ENCODE results near the gene FAM180A. TPM values are rescaled to one million over a fixed set of nuclear protein-coding genes. Genes with fewer than 3 reads are reported as not detected.

The FAM180A gene
- total and polyA plus RNA-seq, 4 donors: 0.19 to 10.5 (median 5.6) TPM

DNA sequence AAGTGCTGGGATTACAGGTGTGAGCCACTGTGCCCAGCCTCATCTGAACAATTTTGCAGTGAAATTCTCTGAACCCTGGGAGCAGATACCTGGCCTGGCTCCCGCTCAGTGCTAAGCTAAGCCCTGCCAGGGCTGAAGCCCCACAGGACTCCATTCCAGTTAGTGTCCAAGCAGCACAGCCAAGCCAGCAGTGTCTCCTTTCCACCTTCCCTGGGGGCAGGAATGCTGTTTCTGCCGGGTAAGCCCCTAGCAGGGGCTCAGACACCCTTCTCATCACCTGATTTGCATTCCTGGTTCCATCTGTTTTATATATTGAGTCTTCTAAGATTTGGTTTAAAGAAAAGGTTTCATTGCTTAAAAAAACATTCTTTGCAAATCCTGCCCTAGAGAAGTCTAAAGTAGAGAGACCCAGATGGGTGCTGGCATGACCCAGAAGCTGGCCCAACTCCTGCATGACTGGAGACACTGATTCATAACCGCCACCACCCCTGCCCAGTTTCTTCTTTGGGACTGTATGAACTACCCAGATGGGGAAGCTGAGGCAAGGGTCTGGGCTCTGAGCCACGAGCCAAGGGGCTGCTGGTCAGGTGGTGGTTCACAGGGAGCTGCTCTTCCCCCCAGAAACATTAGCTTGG, 34.7 kb downstream of the FAM180A start:
- Histone ChIP-seq H3K27ac (ENCODE audit: low read depth in 1 of 2, low read length in 2 of 2) (no peak overlapping the region), H3K4me3 (ENCODE audit: low read depth in 1 of 3, low read length in 3 of 3) (no peak overlapping the region), H3K4me1 (ENCODE audit: control insufficient read depth in 4 of 4, insufficient read depth in 4 of 4, low read length in 3 of 4) (no peaks in the 10 kb centered on the region), H3K9ac (ENCODE audit: low read depth in 1 of 2, low read length in 2 of 2) (no peak overlapping the region), H3K9me3 (ENCODE audit: control insufficient read depth in 4 of 4, low read length in 3 of 4) (no peaks in the 10 kb centered on the region), H3K36me3 (ENCODE audit: control insufficient read depth in 4 of 4, insufficient read depth in 3 of 4, low read depth in 1 of 4, low read length in 3 of 4) (no peaks in the 10 kb centered on the region), H3K27me3 (ENCODE audit: control insufficient read depth in 4 of 4, insufficient read depth in 4 of 4, low read length in 3 of 4) (no peaks in the 10 kb centered on the region)
- WGBS: 80% methylated on average over 4 of the region's 4 CpGs
- no peak for DNase-seq (ENCODE audit: low spot score)
- TF ChIP-seq NR2F2 (IDR thresholded peaks at IDR 0.05): no peak
- TF ChIP-seq EGR1 (IDR thresholded peaks at IDR 0.05; ENCODE audit: low read depth in 2 of 2): no peak
- no peak for TF ChIP-seq HNF4G (IDR thresholded peaks at IDR 0.05)
- no peak for TF ChIP-seq HNF4A (conservative IDR thresholded peaks at IDR 0.05)
- TF ChIP-seq, protein P1, sequence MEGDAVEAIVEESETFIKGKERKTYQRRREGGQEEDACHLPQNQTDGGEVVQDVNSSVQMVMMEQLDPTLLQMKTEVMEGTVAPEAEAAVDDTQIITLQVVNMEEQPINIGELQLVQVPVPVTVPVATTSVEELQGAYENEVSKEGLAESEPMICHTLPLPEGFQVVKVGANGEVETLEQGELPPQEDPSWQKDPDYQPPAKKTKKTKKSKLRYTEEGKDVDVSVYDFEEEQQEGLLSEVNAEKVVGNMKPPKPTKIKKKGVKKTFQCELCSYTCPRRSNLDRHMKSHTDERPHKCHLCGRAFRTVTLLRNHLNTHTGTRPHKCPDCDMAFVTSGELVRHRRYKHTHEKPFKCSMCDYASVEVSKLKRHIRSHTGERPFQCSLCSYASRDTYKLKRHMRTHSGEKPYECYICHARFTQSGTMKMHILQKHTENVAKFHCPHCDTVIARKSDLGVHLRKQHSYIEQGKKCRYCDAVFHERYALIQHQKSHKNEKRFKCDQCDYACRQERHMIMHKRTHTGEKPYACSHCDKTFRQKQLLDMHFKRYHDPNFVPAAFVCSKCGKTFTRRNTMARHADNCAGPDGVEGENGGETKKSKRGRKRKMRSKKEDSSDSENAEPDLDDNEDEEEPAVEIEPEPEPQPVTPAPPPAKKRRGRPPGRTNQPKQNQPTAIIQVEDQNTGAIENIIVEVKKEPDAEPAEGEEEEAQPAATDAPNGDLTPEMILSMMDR (IDR thresholded peaks at IDR 0.05; ENCODE audit: low read depth, low read length, missing input control): no peak
- no peak for TF ChIP-seq RXRA (IDR thresholded peaks at IDR 0.05)
- no peak for TF ChIP-seq TAF1 (conservative IDR thresholded peaks at IDR 0.05)
- no peak for TF ChIP-seq JUND (IDR thresholded peaks at IDR 0.05)
- no peak for TF ChIP-seq FOXA2 (IDR thresholded peaks at IDR 0.05)
- TF ChIP-seq YY1 (IDR thresholded peaks at IDR 0.05): no peak
- no peak for TF ChIP-seq GABPA (IDR thresholded peaks at IDR 0.05 in 1 of 2, conservative IDR thresholded peaks at IDR 0.05 in 1 of 2)
- TF ChIP-seq, protein P2, sequence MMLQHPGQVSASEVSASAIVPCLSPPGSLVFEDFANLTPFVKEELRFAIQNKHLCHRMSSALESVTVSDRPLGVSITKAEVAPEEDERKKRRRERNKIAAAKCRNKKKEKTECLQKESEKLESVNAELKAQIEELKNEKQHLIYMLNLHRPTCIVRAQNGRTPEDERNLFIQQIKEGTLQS (IDR thresholded peaks at IDR 0.05): no peak
- TF ChIP-seq FOXA1 (IDR thresholded peaks at IDR 0.05): no peak

DNA sequence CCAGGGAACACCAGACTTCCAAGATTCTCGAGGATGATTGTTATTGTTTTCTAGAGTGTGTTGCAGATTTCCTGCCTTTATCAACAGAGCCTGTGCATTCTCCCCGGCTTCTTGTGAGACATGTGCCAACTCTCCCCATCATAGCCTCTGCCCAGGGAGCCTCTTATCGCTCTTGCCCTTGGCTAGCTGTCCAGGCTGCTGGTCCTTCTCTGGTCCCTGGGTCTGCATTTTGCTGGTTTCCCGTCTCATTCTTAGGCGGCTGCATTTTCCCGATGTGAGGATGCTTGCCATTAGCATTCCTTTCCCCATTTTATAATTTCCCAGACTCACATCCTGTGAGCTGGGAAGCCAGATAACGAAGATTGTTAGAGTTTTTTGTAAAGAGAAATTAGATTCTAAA, 35.8 kb downstream of the FAM180A start:
- no peaks in the 10 kb centered on the region for H3K4me1 ChIP-seq (ENCODE audit: control insufficient read depth in 4 of 4, insufficient read depth in 4 of 4, low read length in 3 of 4)
- DNase-seq (ENCODE audit: low spot score): no peak
- peak overlapping the region in 1 of 2 donors; percentile 22 for H3K27ac ChIP-seq (ENCODE audit: low read depth in 1 of 2, low read length in 2 of 2)
- no peak overlapping the region for H3K4me3 ChIP-seq (ENCODE audit: low read depth in 1 of 3, low read length in 3 of 3)
- WGBS: 59% methylated on average over 7 of the region's 7 CpGs
- TF ChIP-seq NR2F2 (IDR thresholded peaks at IDR 0.05): no peak
- TF ChIP-seq, protein P3, sequence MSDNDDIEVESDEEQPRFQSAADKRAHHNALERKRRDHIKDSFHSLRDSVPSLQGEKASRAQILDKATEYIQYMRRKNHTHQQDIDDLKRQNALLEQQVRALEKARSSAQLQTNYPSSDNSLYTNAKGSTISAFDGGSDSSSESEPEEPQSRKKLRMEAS (IDR thresholded peaks at IDR 0.05): no peak
- TF ChIP-seq, protein P4, sequence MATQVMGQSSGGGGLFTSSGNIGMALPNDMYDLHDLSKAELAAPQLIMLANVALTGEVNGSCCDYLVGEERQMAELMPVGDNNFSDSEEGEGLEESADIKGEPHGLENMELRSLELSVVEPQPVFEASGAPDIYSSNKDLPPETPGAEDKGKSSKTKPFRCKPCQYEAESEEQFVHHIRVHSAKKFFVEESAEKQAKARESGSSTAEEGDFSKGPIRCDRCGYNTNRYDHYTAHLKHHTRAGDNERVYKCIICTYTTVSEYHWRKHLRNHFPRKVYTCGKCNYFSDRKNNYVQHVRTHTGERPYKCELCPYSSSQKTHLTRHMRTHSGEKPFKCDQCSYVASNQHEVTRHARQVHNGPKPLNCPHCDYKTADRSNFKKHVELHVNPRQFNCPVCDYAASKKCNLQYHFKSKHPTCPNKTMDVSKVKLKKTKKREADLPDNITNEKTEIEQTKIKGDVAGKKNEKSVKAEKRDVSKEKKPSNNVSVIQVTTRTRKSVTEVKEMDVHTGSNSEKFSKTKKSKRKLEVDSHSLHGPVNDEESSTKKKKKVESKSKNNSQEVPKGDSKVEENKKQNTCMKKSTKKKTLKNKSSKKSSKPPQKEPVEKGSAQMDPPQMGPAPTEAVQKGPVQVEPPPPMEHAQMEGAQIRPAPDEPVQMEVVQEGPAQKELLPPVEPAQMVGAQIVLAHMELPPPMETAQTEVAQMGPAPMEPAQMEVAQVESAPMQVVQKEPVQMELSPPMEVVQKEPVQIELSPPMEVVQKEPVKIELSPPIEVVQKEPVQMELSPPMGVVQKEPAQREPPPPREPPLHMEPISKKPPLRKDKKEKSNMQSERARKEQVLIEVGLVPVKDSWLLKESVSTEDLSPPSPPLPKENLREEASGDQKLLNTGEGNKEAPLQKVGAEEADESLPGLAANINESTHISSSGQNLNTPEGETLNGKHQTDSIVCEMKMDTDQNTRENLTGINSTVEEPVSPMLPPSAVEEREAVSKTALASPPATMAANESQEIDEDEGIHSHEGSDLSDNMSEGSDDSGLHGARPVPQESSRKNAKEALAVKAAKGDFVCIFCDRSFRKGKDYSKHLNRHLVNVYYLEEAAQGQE (IDR thresholded peaks at IDR 0.05): peak; percentile 34
- TF ChIP-seq, protein P5, sequence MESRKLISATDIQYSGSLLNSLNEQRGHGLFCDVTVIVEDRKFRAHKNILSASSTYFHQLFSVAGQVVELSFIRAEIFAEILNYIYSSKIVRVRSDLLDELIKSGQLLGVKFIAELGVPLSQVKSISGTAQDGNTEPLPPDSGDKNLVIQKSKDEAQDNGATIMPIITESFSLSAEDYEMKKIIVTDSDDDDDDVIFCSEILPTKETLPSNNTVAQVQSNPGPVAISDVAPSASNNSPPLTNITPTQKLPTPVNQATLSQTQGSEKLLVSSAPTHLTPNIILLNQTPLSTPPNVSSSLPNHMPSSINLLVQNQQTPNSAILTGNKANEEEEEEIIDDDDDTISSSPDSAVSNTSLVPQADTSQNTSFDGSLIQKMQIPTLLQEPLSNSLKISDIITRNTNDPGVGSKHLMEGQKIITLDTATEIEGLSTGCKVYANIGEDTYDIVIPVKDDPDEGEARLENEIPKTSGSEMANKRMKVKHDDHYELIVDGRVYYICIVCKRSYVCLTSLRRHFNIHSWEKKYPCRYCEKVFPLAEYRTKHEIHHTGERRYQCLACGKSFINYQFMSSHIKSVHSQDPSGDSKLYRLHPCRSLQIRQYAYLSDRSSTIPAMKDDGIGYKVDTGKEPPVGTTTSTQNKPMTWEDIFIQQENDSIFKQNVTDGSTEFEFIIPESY (IDR thresholded peaks at IDR 0.05): no peak
- no peak for TF ChIP-seq FOXA1 (IDR thresholded peaks at IDR 0.05)
- no peak overlapping the region for H3K9ac ChIP-seq (ENCODE audit: low read depth in 1 of 2, low read length in 2 of 2)
- H3K9me3 ChIP-seq (ENCODE audit: control insufficient read depth in 4 of 4, low read length in 3 of 4): no peaks in the 10 kb centered on the region
- H3K27me3 ChIP-seq (ENCODE audit: control insufficient read depth in 4 of 4, insufficient read depth in 4 of 4, low read length in 3 of 4): no peaks in the 10 kb centered on the region
- H3K36me3 ChIP-seq (ENCODE audit: control insufficient read depth in 4 of 4, insufficient read depth in 3 of 4, low read depth in 1 of 4, low read length in 3 of 4): no peaks in the 10 kb centered on the region

Data from liver (tissue), 9 donors.